HG02884 (cell line): ENCODE results near the gene DCC.
"Not testable (repeated sequence)": the region's sequence is repeated elsewhere in the genome, so short reads cannot be mapped to it uniquely, and the experiment has no call there.

ENCODE experiments used
- ATAC-seq: cut with Tn5 transposase; IDR thresholded peaks from one replicate; pipeline ENCODE4 v1.9.1; 2021; ENCODE audit warnings: mild to moderate bottlenecking, moderate library complexity; ENCODE audit not compliant: unreplicated experiment

DCC gene

GRCh38 chr18:52349498-52349897 is 9.5 kb downstream of the DCC start:
- ATAC-seq = no peak

- ATAC-seq = no peak
Observed at GRCh38 chr18:52352920-52353319, 12.9 kb downstream of the DCC start.

- no peak for ATAC-seq
Observed at GRCh38 chr18:52353589-52353988, 13.6 kb downstream of the DCC start.

GRCh38 chr18:52363861-52364260 is 23.9 kb downstream of the DCC start:
- no peak for ATAC-seq

GRCh38 chr18:52366851-52367250 is 26.9 kb downstream of the DCC start:
- not testable (repeated sequence) for ATAC-seq

- ATAC-seq = no peak
Observed at GRCh38 chr18:52367953-52368742, 28.2 kb downstream of the DCC start.

- no peak for ATAC-seq
Observed at GRCh38 chr18:52370841-52371240, 30.8 kb downstream of the DCC start.

GRCh38 chr18:52376104-52376503 is 36.1 kb downstream of the DCC start:
- no peak for ATAC-seq

GRCh38 chr18:52377094-52377493 is 37.1 kb downstream of the DCC start:
- ATAC-seq = no peak

GRCh38 chr18:52386306-52386705 is 46.3 kb downstream of the DCC start:
- ATAC-seq = no peak

GRCh38 chr18:52387175-52387574 is 47.2 kb downstream of the DCC start:
- ATAC-seq = no peak

- ATAC-seq = no peak
Observed at GRCh38 chr18:52391810-52392559, 52.0 kb downstream of the DCC start.

- ATAC-seq = no peak
Observed at GRCh38 chr18:52394602-52395001, 54.6 kb downstream of the DCC start.

- ATAC-seq = peak; percentile 64
Observed at GRCh38 chr18:52395146-52395852, 55.3 kb downstream of the DCC start.

- ATAC-seq = no peak
Observed at GRCh38 chr18:52401236-52401635, 61.2 kb downstream of the DCC start.

- no peak for ATAC-seq
Observed at GRCh38 chr18:52402814-52403213, 62.8 kb downstream of the DCC start.

GRCh38 chr18:52403291-52404021 is 63.5 kb downstream of the DCC start:
- ATAC-seq = no peak

GRCh38 chr18:52408800-52409302 is 68.9 kb downstream of the DCC start:
- ATAC-seq = no peak

- ATAC-seq = peak; percentile 89
Observed at GRCh38 chr18:52409727-52410126, 69.7 kb downstream of the DCC start.

GRCh38 chr18:52415131-52415530 is 75.1 kb downstream of the DCC start:
- ATAC-seq = no peak
